Ovary (tissue), 3 donors: ENCODE data around the gene TMEM184A.

Source experiments
- EP300 ChIP-seq: sonication (generic); formaldehyde crosslinking; IDR thresholded peaks from one replicate; pipeline ENCODE4 v1.6.1; 2017; ENCODE audit warnings: antibody characterized with exemption
- TF ChIP-seq, protein P1 (sequence below), 3 donors: fragments of 450-650 bp in 2 of 3; fragments of 200-600 bp in 1 of 3; IDR thresholded peaks; one replicate each; pipeline versions ENCODE4 v1.5.1 to v1.8.0; 2016 to 2022; ENCODE audit warnings: antibody characterized with exemption in 3 of 3, mild to moderate bottlenecking in 1 of 3
- donor health status: DM: no; HTN: no; CAD: no.

DNA sequence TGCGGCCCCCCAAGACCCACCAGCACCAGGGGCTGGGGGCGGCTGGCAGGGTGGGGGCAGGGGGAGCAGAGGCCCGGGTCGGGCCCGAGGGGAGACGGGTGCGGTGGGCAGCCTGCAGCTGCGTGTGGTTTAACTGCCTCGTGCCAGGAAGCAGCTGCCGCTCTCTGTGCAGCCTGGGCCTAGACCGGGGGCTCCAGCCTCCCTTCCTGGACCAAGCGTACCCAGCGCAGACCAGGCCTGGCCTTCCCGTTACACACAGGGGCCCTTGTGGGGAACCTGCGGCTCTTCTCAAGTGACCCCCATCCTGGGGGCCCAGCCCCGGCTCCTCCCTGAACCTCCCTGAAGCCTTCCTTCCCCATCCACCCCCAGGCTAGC is 45.2 kb downstream of the TMEM184A start:
- TF ChIP-seq, protein P1, sequence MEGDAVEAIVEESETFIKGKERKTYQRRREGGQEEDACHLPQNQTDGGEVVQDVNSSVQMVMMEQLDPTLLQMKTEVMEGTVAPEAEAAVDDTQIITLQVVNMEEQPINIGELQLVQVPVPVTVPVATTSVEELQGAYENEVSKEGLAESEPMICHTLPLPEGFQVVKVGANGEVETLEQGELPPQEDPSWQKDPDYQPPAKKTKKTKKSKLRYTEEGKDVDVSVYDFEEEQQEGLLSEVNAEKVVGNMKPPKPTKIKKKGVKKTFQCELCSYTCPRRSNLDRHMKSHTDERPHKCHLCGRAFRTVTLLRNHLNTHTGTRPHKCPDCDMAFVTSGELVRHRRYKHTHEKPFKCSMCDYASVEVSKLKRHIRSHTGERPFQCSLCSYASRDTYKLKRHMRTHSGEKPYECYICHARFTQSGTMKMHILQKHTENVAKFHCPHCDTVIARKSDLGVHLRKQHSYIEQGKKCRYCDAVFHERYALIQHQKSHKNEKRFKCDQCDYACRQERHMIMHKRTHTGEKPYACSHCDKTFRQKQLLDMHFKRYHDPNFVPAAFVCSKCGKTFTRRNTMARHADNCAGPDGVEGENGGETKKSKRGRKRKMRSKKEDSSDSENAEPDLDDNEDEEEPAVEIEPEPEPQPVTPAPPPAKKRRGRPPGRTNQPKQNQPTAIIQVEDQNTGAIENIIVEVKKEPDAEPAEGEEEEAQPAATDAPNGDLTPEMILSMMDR (IDR thresholded peaks at IDR 0.05), result no peak
- no peak for TF ChIP-seq EP300
